T follicular helper cell (primary cell): ENCODE measurements around the gene TMEM8B.

ENCODE experiments used
- DNase-seq: peaks from one replicate; pipeline ENCODE4 v3.0.0-alpha.2; 2020; ENCODE audit warnings: low read depth

The TMEM8B gene

DNA sequence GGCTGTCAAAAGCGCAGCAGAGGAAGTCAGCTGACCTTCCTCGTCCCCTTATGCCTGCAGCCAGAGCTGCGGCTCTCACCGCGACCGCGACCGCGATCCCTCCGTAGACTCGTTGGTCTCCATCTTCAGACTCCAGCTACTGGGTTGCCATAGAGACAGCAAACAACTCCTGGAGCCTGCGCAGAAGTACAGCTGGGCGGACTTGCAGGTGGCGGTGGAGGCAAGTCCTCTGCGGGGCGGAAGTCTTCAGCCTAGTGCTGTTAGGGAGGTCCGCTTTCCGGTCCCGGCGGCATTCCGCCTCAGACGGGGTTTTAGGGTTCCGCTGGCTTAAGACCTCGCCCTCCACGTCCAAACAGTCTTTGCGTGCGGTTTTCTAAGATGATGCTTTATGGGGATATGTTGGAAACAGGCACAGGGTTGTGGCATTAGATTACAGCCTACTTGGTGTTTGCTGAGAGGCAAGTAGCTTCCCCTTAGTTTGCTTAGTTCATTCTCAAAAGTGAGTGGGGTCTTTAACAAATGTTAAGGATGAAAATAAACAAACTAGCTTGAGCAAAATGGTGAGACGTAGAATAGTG lies 16.9 kb upstream of the TMEM8B start, which contains the start of gene SPAG8:
TSS of gene SPAG8 (minus strand) at position 238 of the 578 bp plus-strand sequence. CDS start at position 123, 115 bp downstream.
- peak; percentile 95 for DNase-seq

DNA sequence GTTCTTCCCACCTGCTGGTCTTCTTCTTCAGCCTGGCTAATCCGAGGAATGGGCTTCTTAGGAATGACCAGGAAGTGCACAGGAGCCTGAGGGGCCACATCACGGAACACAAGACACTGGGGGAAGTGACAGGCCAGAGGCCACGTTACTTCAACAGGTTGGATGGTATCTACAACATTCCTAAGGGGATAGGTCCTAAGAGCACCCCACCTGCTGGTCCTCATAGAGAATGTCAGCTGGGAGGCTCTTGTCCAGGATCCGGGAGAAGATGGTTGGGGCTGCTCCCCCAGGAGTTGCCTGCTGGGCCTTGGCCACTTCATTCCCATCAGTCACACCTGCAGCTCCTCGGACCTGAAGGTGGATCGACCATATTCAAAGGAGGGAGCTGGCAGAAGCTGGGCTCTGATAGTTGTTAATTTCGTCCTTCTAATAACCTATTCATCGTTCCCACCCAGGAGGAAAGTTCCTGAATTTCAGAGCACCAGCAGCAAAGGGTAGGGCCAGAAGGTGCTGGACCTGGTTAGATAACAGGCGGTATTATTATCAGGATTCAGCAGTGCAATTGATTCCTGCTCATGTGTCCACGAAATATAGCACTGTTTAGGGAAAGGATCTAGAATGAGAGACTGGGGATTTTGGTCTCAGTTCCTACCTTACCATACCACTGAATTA lies 15.5 kb upstream of the TMEM8B start:
- DNase-seq, result no peak

DNA sequence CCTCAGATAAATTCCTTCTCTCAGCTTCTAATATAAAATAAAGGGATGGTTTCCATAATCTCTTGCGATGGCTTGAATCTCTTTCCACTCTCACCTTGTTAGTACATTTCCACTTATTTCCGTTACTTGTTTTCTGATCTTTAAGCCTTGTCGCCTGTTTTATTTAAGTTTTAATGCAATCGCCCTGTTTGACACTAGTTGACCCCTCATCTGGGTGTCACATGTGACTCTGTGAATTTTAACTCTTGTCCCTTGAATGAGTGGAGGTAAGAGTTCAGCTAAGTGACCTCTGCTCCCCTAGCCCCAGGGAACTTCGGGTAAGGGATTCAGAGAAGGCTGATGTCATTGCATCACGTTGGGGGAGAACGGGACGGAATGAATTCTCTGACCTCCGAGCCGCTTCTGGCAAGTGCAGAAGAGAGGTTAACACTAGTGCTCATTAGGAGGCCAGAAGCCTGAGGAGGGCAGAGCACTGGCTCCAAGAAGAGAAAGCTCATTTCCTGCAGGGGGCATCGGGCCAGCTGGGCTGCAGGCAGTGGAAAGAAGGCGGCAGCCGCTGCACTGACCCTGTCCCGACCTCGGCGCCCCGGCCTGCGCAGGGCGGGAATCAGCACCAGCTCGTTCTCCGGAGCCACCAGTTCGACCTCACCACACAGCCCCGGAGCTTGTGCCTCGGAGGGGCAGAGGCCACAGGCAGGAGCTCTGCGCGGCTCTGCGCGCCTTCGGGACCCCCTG lies 14.8 kb upstream of the TMEM8B start:
- no peak for DNase-seq

DNA sequence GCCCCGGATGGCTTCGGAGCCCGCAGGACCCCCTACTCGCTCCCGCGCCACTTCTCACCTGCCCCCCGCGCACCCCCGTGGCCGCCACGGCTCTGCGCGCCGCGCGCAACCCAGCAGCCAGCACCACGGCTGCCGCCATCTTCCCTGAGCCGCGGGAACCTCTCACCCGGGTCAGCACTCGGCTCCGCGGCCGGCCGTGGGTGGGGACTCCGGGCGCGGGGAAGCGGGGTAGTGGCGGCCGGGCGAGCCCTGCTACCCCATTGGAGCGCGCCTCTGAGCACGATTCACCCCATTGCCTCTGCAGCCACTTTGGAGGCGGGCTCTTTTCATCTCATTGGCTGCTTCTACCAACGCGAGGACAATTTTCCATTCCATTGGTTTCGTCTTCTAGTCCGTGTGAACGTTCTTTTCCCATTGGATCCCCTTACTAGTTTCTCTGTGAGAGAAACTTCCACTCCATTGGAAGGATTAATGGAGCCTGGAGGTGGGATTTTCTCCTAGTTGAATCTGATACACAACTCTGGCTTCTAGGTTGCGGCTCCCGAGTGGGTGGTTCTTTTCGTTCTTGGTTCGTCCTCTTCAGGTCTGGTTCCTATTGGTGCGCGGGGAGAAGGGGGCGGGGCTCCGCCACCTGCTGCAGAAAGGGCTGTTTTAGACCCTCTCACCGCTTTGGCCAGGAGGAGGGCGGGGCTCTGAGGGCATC lies 14.0 kb upstream of the TMEM8B start, which contains the start of gene HINT2:
TSS of gene HINT2 (minus strand) at position 202 of the 703 bp plus-strand sequence. CDS start at position 139, 63 bp downstream.
- DNase-seq, result peak; percentile 95

DNA sequence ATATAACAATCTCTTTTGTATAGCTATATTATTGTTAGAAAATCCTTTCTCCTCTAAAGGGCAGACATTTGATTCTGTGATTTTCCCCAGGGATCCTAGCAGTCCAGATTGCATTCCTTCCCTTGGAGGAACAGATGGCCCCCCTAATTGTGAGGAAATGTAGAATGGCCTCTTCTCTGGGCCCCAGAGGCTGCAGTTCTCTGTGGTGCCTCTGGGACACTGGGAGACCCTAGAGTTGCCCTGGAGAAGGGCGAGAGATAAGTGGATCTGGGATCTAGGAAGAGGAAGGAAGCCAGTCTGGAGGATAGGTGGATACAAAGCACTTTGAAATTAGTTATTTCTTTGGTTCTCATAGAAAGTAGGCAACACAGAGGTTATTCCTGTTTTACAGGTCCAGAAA lies 12.3 kb upstream of the TMEM8B start:
- DNase-seq, result no peak

DNA sequence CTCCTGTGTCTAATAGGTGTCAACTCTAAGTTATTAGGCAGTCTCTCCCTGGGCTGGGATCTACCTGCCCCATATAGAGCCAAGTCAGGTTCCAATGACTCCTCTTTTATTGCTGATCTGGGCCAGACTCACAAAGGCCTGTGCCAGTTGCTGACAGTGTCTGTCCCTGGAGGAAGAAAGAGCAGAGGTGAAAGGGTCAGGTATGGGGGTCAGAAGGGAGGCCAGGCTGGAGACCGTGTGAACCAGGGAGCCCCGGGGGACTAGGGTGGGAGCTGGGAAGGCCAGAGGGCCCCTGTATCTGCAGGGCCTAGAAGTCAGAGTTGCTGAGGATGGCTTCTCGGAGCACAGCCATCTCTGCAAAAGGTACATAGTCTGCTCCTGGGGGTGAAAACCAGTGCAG lies 10.7 kb upstream of the TMEM8B start:
- no peak for DNase-seq

DNA sequence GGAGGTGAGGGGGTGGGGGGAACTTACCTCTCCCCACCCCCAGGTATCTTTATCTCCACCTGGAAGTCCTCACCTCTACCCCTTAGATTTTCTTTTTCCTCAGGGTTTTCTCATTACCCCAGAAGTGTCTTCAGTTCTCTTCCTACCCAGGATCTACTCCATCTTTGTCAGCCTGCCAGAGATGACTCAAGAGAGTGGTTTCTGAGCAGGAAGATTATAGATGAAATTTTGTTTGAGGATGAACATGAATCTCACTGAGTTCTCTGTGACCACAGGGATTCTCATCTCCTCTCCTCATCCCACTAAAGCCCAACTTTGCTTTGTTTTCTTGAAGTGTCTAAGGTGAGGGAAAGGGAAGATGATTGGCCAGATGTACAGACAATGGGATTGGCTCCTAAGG lies 9.0 kb upstream of the TMEM8B start:
- DNase-seq, result no peak

DNA sequence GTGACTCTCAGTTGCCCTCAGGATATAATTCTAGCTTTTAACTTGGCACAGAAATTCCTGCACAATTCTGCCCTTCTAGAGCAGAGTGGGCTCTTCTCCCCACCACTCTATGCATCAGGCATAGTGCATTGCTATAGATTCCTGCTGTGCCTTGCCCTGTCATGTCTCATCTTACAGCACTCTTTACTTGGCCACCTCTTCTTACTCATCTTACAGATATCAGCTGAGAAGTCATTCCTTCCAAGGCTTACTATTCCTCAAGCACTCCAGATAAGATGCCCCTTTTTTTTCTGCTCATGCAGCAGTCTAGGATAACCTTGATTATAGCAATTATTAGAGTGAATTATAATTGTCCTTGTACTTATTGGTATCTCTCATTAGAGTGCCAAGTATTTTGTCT lies 6.1 kb upstream of the TMEM8B start:
- no peak for DNase-seq

DNA sequence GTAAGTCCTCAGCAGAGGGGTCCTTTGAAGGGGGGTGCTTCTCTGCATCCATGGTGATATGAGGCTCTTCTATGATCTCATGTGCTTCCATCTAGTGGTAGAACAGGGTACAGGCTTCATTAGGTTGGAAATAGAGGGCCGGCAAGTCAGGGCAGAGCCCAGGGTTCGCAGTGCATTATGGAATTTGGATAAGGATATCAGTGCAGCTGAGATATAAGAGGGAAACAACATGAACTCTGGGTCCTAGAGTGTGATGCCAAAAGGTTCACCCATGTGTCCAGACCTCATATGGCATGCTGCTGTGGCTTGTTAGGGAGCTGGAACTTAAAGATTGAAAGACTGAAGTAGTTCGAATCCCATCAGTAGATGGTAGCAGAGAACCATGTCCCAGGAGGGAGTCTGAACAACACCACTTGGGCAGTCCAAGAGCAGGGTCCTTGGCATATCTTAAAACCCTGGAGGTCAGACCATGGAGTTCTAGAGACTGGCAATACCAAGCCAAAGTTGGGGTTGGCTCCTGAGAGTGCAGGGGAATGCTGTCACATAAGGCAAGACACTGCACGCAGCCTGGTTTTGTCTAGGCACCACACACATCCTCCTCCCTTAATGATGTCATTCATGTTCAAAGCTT lies 2.8 kb upstream of the TMEM8B start:
- no peak for DNase-seq

DNA sequence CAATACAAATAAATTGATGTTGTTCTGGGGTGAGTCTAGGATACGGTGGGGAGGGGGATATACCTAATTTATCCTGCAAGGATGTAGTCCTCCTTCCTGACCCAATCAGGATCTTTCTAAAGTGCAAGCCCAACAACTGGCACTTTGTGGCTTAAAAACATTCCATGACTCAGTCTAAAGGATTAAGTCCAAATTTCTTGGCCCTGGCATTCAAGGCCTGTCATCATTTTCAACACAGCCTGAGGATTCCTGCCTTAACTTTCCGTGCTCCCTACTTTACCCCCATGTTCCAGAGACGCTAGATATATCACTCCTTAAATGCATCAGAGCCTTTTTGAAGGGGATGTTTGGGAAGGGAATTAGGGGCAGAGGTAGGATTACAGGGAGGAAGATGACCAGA lies 1.5 kb upstream of the TMEM8B start:
- no peak for DNase-seq

DNA sequence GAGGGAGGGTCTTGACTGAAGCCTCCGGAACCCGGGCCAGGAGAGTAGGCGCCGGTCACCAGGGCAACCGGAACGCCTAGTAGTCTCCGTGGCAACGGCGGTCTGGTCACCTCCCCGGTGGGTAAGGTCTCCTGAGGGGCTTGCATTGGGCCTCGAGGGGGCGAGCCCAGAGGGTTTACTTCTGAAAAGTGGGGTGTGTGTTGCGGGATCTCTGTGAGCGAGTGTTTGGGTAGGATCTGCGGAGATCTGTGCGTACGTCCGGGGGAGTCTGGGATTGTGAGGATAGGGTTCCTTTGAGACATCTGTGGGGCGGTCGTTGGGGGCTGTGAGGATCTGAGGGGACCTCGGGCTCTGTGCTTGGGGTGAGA lies 328 bp upstream of the TMEM8B start, which contains the start of gene FAM221B:
TSS of gene FAM221B (minus strand) at position 17 of the 368 bp plus-strand sequence. CDS start 2,571 bp downstream, outside the sequence.
- DNase-seq, result no peak

DNA sequence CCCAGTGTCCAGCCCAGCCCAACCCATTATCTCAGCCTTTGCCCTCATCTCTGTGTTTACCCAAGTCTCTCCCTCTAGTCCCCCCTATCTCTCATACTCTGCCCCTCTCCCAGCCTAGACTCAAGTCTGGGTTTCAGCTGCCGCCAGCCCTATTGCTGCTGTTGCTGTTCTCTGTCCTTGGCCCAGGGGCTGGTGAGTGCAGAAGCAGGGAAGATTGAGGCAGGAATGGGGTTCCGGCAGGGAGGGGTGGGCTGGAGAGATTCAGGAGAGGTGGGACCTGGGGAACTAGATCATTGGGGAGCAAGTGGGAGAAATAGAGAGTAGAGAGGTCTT lies 702 bp downstream of the TMEM8B start:
- DNase-seq, result no peak

DNA sequence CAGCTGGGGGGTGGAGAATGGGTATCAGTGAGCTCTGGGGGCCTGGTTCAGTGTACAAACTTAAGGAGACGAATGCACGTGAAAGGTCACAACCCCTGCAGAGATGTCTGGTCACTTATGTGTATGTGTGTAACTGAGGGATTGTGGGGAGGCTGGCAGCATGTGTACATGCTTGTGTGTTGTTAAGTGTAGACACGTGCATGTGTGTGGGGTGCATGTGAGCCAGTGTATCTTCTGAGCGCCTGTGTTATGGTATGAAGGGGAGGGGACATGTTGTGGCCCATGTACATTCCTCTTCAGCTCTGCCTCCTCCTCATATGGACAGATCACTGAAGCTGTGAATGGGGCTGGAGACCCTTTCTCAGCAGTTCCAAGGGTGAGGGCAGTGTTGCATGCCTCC lies 2.0 kb downstream of the TMEM8B start:
- no peak for DNase-seq

DNA sequence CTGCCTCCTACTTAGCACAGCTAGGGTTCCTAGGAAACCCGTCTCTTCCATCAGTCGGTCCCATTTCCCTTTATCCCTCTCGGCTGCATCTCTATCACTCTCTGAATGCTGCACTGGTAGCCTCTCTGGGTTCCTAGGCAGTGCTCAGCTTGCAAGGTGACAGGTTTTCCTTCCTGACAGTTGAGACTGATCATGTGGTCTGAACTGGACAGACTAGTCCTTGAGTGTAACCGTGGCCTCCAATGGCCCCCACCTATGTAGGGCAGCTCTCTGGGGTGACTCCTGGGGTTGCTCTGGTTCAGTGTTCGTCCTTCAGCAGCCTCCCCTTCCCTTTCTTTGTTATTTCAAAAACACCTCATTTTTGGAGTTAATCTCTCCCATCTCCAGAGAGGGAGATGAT lies 3.8 kb downstream of the TMEM8B start:
- no peak for DNase-seq

DNA sequence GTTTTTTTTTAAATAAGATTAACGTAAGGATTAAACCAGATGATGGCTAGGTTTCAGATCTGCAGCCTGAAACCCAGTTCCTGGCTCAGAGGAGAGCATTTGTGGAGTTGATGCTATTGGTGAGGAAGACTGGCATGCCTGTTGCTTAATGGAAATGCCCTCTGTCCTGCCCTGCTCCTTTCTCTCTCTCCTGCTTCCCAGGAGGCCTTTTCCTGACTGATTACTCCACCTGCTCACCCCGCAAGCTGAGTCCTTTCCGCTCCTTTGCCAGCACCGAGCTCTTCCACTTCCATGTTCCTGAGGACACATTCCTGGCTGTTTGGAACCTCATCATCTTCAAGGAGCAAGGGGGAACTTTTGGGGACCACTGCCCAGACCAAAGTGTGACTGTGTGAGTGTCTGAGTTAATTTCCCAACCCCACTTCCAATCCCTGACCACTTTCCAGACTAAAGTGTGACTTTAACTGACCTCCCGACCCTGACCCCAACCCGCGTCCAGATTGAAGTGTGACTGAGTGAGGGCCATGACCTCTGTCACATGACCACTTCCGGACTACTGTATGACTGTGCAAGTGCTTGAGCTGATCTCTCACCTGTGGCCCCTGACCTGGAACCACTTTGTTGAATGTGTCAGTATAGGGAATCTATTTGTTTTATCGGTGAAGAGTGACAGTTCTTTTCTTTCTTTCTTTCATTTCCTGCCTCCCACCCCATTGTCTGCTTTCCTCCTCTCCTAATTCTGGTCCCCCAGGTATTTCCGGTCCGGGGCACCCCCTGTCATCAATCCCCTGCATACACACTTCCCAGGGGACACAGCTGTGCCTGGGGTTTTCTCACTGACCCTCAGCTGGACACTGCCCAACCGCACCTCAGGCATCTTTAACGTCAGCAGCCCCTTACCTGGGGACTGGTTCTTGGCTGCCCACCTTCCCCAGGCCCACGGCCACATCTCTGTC lies 5.5 kb downstream of the TMEM8B start:
- no peak for DNase-seq

DNA sequence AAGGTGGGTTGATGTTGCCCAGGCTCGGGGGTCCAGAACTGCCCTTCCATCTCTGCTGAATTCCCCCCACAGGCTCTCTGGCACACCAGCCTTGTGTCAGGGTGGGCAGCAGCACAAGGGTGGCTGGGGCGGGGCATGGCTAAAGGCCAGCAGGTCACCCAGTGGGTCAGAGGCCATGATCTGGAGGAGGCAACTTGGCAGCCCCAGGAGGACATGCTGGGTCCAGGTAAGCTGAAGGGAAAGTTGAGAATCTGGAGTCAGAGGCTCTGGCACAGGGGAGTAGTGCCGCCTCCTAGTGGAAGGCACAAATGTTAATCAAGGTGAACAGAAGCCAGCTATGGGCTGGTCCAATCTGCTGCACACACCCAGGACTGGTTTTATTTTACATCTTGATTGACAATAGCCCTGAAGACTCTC lies 6.2 kb downstream of the TMEM8B start:
- DNase-seq, result no peak

DNA sequence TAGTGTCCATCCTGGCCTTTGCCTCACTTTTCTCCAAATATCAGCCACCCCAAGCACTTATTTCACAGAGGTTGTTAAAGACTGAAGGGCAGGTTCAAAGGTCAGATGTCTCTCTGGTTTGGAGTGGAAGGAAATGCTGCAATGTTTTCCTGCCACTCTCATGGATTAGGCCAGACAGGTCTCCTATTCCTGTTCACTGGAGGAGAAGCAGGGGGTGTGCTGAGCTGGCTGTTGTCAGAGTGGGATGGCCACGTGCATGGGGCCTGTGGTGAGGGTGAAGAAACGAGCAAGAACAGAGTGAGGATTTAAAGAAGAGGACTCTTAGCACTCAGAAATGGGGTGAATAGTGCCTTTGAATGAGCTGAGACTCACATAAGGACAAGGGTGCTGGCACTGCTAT lies 6.7 kb downstream of the TMEM8B start:
- no peak for DNase-seq

DNA sequence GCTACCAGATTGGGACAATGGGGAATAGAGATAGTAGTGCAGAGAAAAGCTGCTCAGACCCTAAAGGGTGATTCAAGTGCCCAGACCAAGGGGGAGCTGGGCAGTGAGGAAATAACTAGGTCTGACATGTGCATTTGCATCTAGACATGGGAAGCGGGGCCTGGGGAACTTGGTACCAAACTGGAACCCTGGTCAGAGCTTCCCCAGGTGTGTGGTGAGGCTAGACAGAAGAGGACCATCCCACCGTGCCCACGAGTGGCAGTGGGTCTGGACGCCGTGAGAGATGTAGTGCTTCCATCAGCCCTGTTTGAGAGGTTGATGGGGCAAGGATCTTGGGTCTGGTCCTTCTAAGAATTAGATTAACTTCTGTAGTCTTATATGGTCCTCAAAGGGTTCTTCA lies 7.6 kb downstream of the TMEM8B start:
- no peak for DNase-seq

DNA sequence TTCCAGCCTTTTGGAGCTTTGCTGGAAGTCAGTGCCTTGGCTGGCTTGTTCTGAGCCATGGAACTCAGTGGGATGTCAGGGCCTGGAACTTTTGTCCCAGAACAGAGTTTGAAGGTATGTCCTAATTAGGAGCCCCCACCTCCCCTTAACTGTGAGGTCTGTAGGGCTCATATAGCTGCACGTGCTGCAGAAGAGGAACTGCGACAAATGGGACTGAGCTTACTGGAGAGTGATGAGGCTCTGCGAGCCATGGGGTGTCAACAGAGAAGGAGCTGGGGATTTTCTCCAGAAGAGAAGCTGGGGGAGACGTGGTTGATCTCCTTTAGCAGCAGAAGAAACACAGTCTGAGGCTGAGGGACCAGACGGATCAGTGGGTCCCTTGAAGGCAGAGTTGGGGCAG lies 10.9 kb downstream of the TMEM8B start:
- DNase-seq, result no peak

DNA sequence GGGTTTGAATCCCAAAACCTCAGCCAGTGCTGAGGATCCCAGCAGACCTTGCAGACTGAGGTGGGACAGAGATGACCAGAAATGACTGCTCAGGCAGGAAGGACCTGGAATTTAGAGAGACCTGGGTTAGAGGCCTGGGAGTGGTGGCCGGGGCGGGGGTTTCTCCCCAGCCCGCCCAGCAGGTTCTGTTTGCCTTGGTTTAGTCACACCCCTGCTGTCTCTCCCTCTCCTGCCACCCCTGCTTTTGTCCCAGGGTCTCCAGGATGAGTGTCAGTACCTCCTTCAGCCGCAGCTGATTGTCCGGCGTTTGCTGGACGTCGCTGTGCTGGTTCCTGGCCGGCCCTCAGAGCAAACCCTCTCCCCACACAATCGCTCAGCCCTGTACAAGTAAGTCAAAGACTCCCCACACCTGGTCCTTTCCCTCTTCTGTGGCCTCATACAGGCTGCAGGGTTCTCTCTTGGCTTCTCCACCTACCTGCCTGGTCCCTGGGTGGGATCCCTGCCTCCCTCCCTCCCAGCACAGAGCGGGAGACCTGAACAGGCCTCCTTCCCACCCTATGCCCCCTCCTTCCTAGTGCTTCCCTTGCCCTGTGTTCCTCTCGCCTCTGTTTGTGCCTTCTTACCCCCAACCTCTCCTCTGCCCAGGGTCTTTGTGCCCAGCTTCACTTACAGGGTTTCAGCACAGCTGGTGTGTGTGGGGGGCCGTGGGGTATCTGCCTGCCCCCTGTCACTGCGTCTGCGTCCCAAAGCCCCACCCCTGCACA lies 12.0 kb downstream of the TMEM8B start:
- DNase-seq, result no peak

DNA sequence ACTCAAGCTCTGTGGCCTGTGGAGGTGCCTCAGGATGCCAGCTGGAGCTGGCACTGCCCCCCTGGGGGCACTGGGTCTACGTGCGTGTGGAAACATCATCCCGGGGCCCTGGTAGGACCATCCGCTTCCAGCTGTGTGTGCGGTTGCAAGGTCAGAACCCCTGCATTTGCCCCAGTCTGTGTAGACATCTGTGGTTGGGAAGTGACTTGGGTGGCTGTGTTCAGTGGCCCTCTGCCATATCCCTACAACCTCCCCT lies 12.5 kb downstream of the TMEM8B start:
- DNase-seq, result no peak
